GM23338 (cell line): ENCODE measurements around the gene GRM3. TPM values are rescaled to one million over a fixed set of nuclear protein-coding genes. Genes with fewer than 3 reads are reported as not detected.

Experiments used
- ATAC-seq: fragments of 200-7000 bp; cut with Tn5 transposase; 3 replicates; pipeline ENCODE4 v1.9.1; 2020
- DNase-seq: peaks from one replicate; pipeline ENCODE4 v3.0.0-alpha.2; 2015; ENCODE audit warnings: low spot score
- H2AFZ ChIP-seq: fragments of 200-600 bp; sonication (generic); 2 replicates; pipeline ENCODE4 v1.8.0; 2016; ENCODE audit warnings: antibody characterized with exemption, mild to moderate bottlenecking, moderate library complexity
- H3F3A ChIP-seq: fragments of 200-600 bp; sonication (generic); replicated peaks from 2 replicates; pipeline ENCODE4 v1.8.0; 2017; ENCODE audit warnings: antibody characterized with exemption, mixed run types, low read depth
- H3K27ac ChIP-seq: fragments of 200-600 bp; sonication (generic); 2 replicates; pipeline ENCODE4 v1.6.1; 2016; ENCODE audit warnings: low read depth
- H3K27me3 ChIP-seq: fragments of 200-600 bp; sonication (generic); 2 replicates; pipeline ENCODE4 v1.8.0; 2016; ENCODE audit warnings: mild to moderate bottlenecking, mixed run types, moderate library complexity; ENCODE audit not compliant: insufficient read depth
- H3K36me3 ChIP-seq: fragments of 200-600 bp; sonication (generic); 2 replicates; pipeline ENCODE4 v1.8.0; 2016; ENCODE audit warnings: mild to moderate bottlenecking; ENCODE audit not compliant: insufficient read depth
- H3K4me1 ChIP-seq: fragments of 200-600 bp; sonication (generic); 2 replicates; pipeline ENCODE4 v1.8.0; 2016; ENCODE audit warnings: mild to moderate bottlenecking, moderate library complexity; ENCODE audit not compliant: insufficient read depth
- H3K4me2 ChIP-seq: fragments of 200-600 bp; sonication (generic); 2 replicates; pipeline ENCODE4 v1.7.1; 2017; ENCODE audit warnings: mixed run types
- H3K4me3 ChIP-seq: fragments of 200-600 bp; sonication (generic); 2 replicates; pipeline ENCODE4 v1.6.1; 2016; ENCODE audit warnings: mixed run types
- H3K79me2 ChIP-seq: fragments of 200-600 bp; sonication (generic); replicated peaks from 2 replicates; pipeline ENCODE4 v1.8.0; 2017; ENCODE audit warnings: mild to moderate bottlenecking; ENCODE audit not compliant: insufficient read depth
- H3K9me2 ChIP-seq: fragments of 200-600 bp; sonication (generic); 2 replicates; pipeline ENCODE4 v1.8.0; 2017; ENCODE audit not compliant: insufficient read depth
- H4K20me1 ChIP-seq: fragments of 200-600 bp; sonication (generic); replicated peaks from 2 replicates; pipeline ENCODE4 v1.8.0; 2017; ENCODE audit warnings: mild to moderate bottlenecking; ENCODE audit not compliant: insufficient read depth
- H3K27ac Mint-ChIP-seq: 2 replicates; pipeline ENCODE4 v1.8.0; 2020; ENCODE audit warnings: inconsistent platforms, mild to moderate bottlenecking, moderate library complexity, mixed read lengths
- H3K27me3 Mint-ChIP-seq: 3 replicates; pipeline ENCODE4 v1.8.0; 2022; ENCODE audit warnings: low read depth, mild to moderate bottlenecking, moderate library complexity, mixed read lengths, inconsistent platforms; ENCODE audit not compliant: insufficient read depth, poor library complexity
- H3K36me3 Mint-ChIP-seq: 3 replicates; pipeline ENCODE4 v1.8.0; 2021; ENCODE audit warnings: low read depth, mild to moderate bottlenecking, inconsistent platforms, moderate library complexity, mixed read lengths
- H3K4me1 Mint-ChIP-seq: 3 replicates; pipeline ENCODE4 v1.8.0; 2020; ENCODE audit warnings: mild to moderate bottlenecking, inconsistent platforms, mixed read lengths
- H3K4me3 Mint-ChIP-seq: 3 replicates; pipeline ENCODE4 v1.8.0; 2021; ENCODE audit warnings: moderate library complexity, mild to moderate bottlenecking, inconsistent platforms, mixed read lengths
- H3K9me3 Mint-ChIP-seq: 3 replicates; pipeline ENCODE4 v1.8.0; 2020; ENCODE audit warnings: moderate library complexity, mild to moderate bottlenecking, inconsistent platforms, mixed read lengths
- CREB1 ChIP-seq: fragments of 250-450 bp; sonication (Bioruptor Pico); IDR thresholded peaks from 2 replicates; pipeline ENCODE4 v1.5.0; 2020; ENCODE audit warnings: low read depth, mild to moderate bottlenecking, moderate library complexity
- EZH2phosphoT487 ChIP-seq: fragments of 200-600 bp; sonication (generic); IDR thresholded peaks from one replicate; pipeline ENCODE4 v1.8.1; 2018; ENCODE audit warnings: antibody characterized with exemption; ENCODE audit not compliant: unreplicated experiment
- NANOG ChIP-seq: IDR thresholded peaks from 2 replicates; pipeline ENCODE4 v1.6.1; 2016; ENCODE audit warnings: antibody characterized with exemption, borderline replicate concordance
- STAT1 ChIP-seq: IDR thresholded peaks from one replicate; pipeline ENCODE4 v1.6.1; 2016; ENCODE audit warnings: antibody characterized with exemption; ENCODE audit not compliant: unreplicated experiment
- ZNF114 ChIP-seq: fragments of 250-450 bp; sonication (Bioruptor Pico); IDR thresholded peaks from 2 replicates; pipeline ENCODE4 v1.5.0; 2020; ENCODE audit warnings: mild to moderate bottlenecking, moderate library complexity
- ZNF462 ChIP-seq: fragments of 250-450 bp; sonication (Bioruptor Pico); IDR thresholded peaks from 2 replicates; pipeline ENCODE4 v1.5.0; 2020; ENCODE audit warnings: mild to moderate bottlenecking, moderate library complexity
- polyA plus RNA-seq: library from polyadenylated mRNA; unstranded; fragments of >200 nt; fragmentation: Nextera tagmentation; extraction: Ambion mirVana; gene quantifications from 2 replicates; pipeline ENCODE4 v1.2.1, GENCODE V29; 2016
- total RNA-seq: library from RNA; depleted of rRNA; stranded (reverse); fragments of >200 nt; shearing (Covaris generic); gene quantifications from 2 replicates; pipeline ENCODE4 v1.2.3, GENCODE V29; 2014

Gene GRM3
- total and polyA plus RNA-seq, 2 experiments from 2014 or later = 0.79 to 1.9 TPM

- TF ChIP-seq ZNF462 (CRISPR knock-in tag) (no peak), EZH2phosphoT487 (no peak), ZNF114 (no peak)
Observed at GRCh38 chr7:86748843-86749719, 105.4 kb downstream of the GRM3 start (continued).

GRCh38 chr7:86749741-86750665, 106.3 kb downstream of the GRM3 start:
- Histone ChIP-seq H3K36me3 (no peaks in the 10 kb centered on the region), H3K4me3 (no peak overlapping the region), H4K20me1 (no peaks in the 10 kb centered on the region), H3K4me2 (no peak overlapping the region), H3K9me2 (no peaks in the 10 kb centered on the region), H3K27me3 (no peaks in the 10 kb centered on the region), H3F3A (no peaks in the 10 kb centered on the region), H3K4me1 (peaks cover 18% of the 10 kb centered on the region; the same call in 1 of the 2 replicates), H3K79me2 (no peaks in the 10 kb centered on the region), H3K27ac (no peak overlapping the region), H2AFZ (no peak overlapping the region)
- Mint-ChIP-seq H3K36me3 (no peaks in the 10 kb centered on the region), H3K27me3 (no peaks in the 10 kb centered on the region), H3K4me3 (no peak overlapping the region), H3K9me3 (no peaks in the 10 kb centered on the region), H3K4me1 (peaks cover 23% of the 10 kb centered on the region; the same call in 2 of the 3 replicates), H3K27ac (no peak overlapping the region; the same call in none of the 2 replicates)
- ATAC-seq = no peak
- no peak for DNase-seq
- TF ChIP-seq ZNF462 (CRISPR knock-in tag) (no peak), CREB1 (no peak), STAT1 (no peak), NANOG (no peak), ZNF114 (no peak)
